Measurements from ENCODE around the gene B3GNT7.

B3GNT7 gene

GRCh38 chr2:231361701-231362554, 33.6 kb upstream of the B3GNT7 start:
- no peak overlapping the region for H3K27ac ChIP-seq (replicated peaks; ENCODE audit: low read length)
- no peak for DNase-seq (ENCODE audit: low spot score)
- H4K91ac ChIP-seq (ENCODE audit: low read depth, low read length, poor library complexity), result no peak overlapping the region
- peaks cover 5 to 13% of the 10 kb centered on the region in 2 donors for H3K4me1 ChIP-seq (ENCODE audit: control insufficient read depth in 2 of 2, insufficient read depth in 1 of 2, low read depth in 1 of 2, low read length in 2 of 2)
- no CpG with 5 or more reads among the region's 12 CpGs for WGBS, 2 donors (ENCODE audit: extremely low coverage in 2 of 2, insufficient read length in 2 of 2, insufficient replicate concordance in 1 of 2)
- no peak overlapping the region for H3K23ac ChIP-seq (ENCODE audit: low read depth, low read length, poor library complexity)
- no peak overlapping the region for H3K4ac ChIP-seq (ENCODE audit: low read length)
- no peaks in the 10 kb centered on the region for H3K79me1 ChIP-seq (ENCODE audit: low read depth, low read length)
- H3K4me3 ChIP-seq (ENCODE audit: low read length in 2 of 2), result no peak overlapping the region
- H2BK120ac ChIP-seq (ENCODE audit: low read depth, low read length), result no peak overlapping the region
- H3K36me3 ChIP-seq (replicated peaks in 1 of 2; ENCODE audit: control insufficient read depth in 2 of 2, insufficient read depth in 2 of 2, low read length in 2 of 2), result peaks cover 11% of the 10 kb centered on the region in 2 donors
- H4K8ac ChIP-seq (ENCODE audit: low read depth, low read length), result no peak overlapping the region
- H2BK5ac ChIP-seq (ENCODE audit: low read length), result peak overlapping the region; percentile 82
- no peak overlapping the region for H2AK5ac ChIP-seq (ENCODE audit: low read depth, low read length)
- H2BK15ac ChIP-seq (ENCODE audit: low read length), result peak overlapping the region; percentile 89
- H3K14ac ChIP-seq (ENCODE audit: low read length), result peak overlapping the region; percentile 51
- H3K27me3 ChIP-seq (ENCODE audit: control insufficient read depth in 3 of 3, insufficient read depth in 3 of 3, low read depth in 1 of 3, low read length in 3 of 3), result no peaks in the 10 kb centered on the region
- no peak overlapping the region for H2BK12ac ChIP-seq (ENCODE audit: low read length)
- H3K9me3 ChIP-seq (replicated peaks in 1 of 2; ENCODE audit: control insufficient read depth in 2 of 2, insufficient read depth in 1 of 2, low read depth in 1 of 2, low read length in 2 of 2), result no peaks in the 10 kb centered on the region
- H3K9ac ChIP-seq (ENCODE audit: low read depth, low read length, poor library complexity), result no peak overlapping the region
- H3K4me2 ChIP-seq (ENCODE audit: insufficient read depth, low read length, poor library complexity, severe bottlenecking), result no peak overlapping the region
- no peak overlapping the region for H2AFZ ChIP-seq (ENCODE audit: low read length)
- no peak overlapping the region for H3K18ac ChIP-seq (ENCODE audit: low read length)

DNA sequence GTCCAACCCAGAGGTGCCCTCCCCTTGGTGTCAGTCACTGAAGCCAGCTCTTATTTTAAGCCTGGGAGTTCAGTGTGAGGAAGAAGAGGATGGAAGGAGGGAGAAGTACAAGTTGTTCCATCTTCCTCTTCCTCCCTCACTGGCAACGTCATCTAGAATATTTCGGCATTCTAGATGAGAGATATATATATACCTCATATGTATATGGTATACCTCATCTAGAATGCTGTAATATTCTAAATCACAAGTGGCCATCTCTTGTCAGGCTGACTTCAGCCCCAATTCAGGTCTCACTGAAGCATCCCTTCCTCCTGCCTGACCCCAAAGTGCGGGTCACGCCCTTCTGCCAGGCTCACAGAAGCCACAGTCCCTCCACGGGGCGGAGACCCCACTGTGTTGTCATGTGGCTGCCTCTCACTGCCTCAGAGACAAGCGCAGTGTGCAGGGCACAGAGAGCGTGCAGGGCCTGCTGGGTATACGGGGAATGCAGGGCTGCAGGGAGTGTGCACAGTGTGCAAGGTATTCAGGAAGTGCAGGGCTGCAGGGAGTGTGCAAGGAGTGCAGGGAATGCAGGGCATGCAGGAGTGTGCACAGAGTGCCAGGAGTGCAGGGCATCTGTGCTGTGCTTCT, 32.8 kb upstream of the B3GNT7 start:
- peak overlapping the region; percentile 0 for H3K14ac ChIP-seq (ENCODE audit: low read length)
- no peak overlapping the region for H2AFZ ChIP-seq (ENCODE audit: low read length)
- no CpG with 5 or more reads among the region's 9 CpGs for WGBS, 2 donors (ENCODE audit: extremely low coverage in 2 of 2, insufficient read length in 2 of 2, insufficient replicate concordance in 1 of 2)
- H3K36me3 ChIP-seq (replicated peaks in 1 of 2; ENCODE audit: control insufficient read depth in 2 of 2, insufficient read depth in 2 of 2, low read length in 2 of 2), result peaks cover 11% of the 10 kb centered on the region in 2 donors
- peaks cover 0 to 2% of the 10 kb centered on the region in 2 donors for H3K9me3 ChIP-seq (replicated peaks in 1 of 2; ENCODE audit: control insufficient read depth in 2 of 2, insufficient read depth in 1 of 2, low read depth in 1 of 2, low read length in 2 of 2)
- DNase-seq (ENCODE audit: low spot score), result no peak
- H3K4me2 ChIP-seq (ENCODE audit: insufficient read depth, low read length, poor library complexity, severe bottlenecking), result no peak overlapping the region
- peaks cover 5 to 13% of the 10 kb centered on the region in 2 donors for H3K4me1 ChIP-seq (ENCODE audit: control insufficient read depth in 2 of 2, insufficient read depth in 1 of 2, low read depth in 1 of 2, low read length in 2 of 2)
- no peak overlapping the region for H2AK5ac ChIP-seq (ENCODE audit: low read depth, low read length)
- H2BK15ac ChIP-seq (ENCODE audit: low read length), result no peak overlapping the region
- H3K4ac ChIP-seq (ENCODE audit: low read length), result no peak overlapping the region
- H4K8ac ChIP-seq (ENCODE audit: low read depth, low read length), result no peak overlapping the region
- peak overlapping the region in 1 of 2 donors; percentile 11 for H3K4me3 ChIP-seq (ENCODE audit: low read length in 2 of 2)
- H2BK5ac ChIP-seq (ENCODE audit: low read length), result no peak overlapping the region
- peak overlapping the region; percentile 26 for H3K9ac ChIP-seq (ENCODE audit: low read depth, low read length, poor library complexity)
- H3K18ac ChIP-seq (ENCODE audit: low read length), result no peak overlapping the region
- H3K27ac ChIP-seq (replicated peaks; ENCODE audit: low read length), result no peak overlapping the region
- H3K79me1 ChIP-seq (ENCODE audit: low read depth, low read length), result no peaks in the 10 kb centered on the region
- H3K23ac ChIP-seq (ENCODE audit: low read depth, low read length, poor library complexity), result peak overlapping the region; percentile 8
- H2BK12ac ChIP-seq (ENCODE audit: low read length), result no peak overlapping the region
- H3K27me3 ChIP-seq (ENCODE audit: control insufficient read depth in 3 of 3, insufficient read depth in 3 of 3, low read depth in 1 of 3, low read length in 3 of 3), result no peaks in the 10 kb centered on the region
- no peak overlapping the region for H2BK120ac ChIP-seq (ENCODE audit: low read depth, low read length)
- H4K91ac ChIP-seq (ENCODE audit: low read depth, low read length, poor library complexity), result no peak overlapping the region

- H3K18ac ChIP-seq (ENCODE audit: low read length), result no peak overlapping the region
- no peak overlapping the region for H3K4me2 ChIP-seq (ENCODE audit: insufficient read depth, low read length, poor library complexity, severe bottlenecking)
- H3K14ac ChIP-seq (ENCODE audit: low read length), result no peak overlapping the region
- H4K91ac ChIP-seq (ENCODE audit: low read depth, low read length, poor library complexity), result no peak overlapping the region
- peaks cover 0 to 2% of the 10 kb centered on the region in 2 donors for H3K9me3 ChIP-seq (replicated peaks in 1 of 2; ENCODE audit: control insufficient read depth in 2 of 2, insufficient read depth in 1 of 2, low read depth in 1 of 2, low read length in 2 of 2)
- H2BK12ac ChIP-seq (ENCODE audit: low read length), result no peak overlapping the region
- H3K4me3 ChIP-seq (ENCODE audit: low read length in 2 of 2), result no peak overlapping the region
- no peak overlapping the region for H3K23ac ChIP-seq (ENCODE audit: low read depth, low read length, poor library complexity)
- H3K4ac ChIP-seq (ENCODE audit: low read length), result no peak overlapping the region
- H3K27ac ChIP-seq (replicated peaks; ENCODE audit: low read length), result no peak overlapping the region
- peaks cover 5 to 13% of the 10 kb centered on the region in 2 donors for H3K4me1 ChIP-seq (ENCODE audit: control insufficient read depth in 2 of 2, insufficient read depth in 1 of 2, low read depth in 1 of 2, low read length in 2 of 2)
- H3K36me3 ChIP-seq (replicated peaks in 1 of 2; ENCODE audit: control insufficient read depth in 2 of 2, insufficient read depth in 2 of 2, low read length in 2 of 2), result peaks cover 11% of the 10 kb centered on the region in 2 donors
- no peak overlapping the region for H2AFZ ChIP-seq (ENCODE audit: low read length)
- H2BK5ac ChIP-seq (ENCODE audit: low read length), result no peak overlapping the region
- H2BK120ac ChIP-seq (ENCODE audit: low read depth, low read length), result no peak overlapping the region
- H2AK5ac ChIP-seq (ENCODE audit: low read depth, low read length), result no peak overlapping the region
- H3K79me1 ChIP-seq (ENCODE audit: low read depth, low read length), result no peaks in the 10 kb centered on the region
- DNase-seq (ENCODE audit: low spot score), result no peak
- no peak overlapping the region for H4K8ac ChIP-seq (ENCODE audit: low read depth, low read length)
- H3K27me3 ChIP-seq (ENCODE audit: control insufficient read depth in 3 of 3, insufficient read depth in 3 of 3, low read depth in 1 of 3, low read length in 3 of 3), result no peaks in the 10 kb centered on the region
- H2BK15ac ChIP-seq (ENCODE audit: low read length), result no peak overlapping the region
- no CpG with 5 or more reads among the region's 5 CpGs for WGBS, 2 donors (ENCODE audit: extremely low coverage in 2 of 2, insufficient read length in 2 of 2, insufficient replicate concordance in 1 of 2)
- H3K9ac ChIP-seq (ENCODE audit: low read depth, low read length, poor library complexity), result no peak overlapping the region
Measured at GRCh38 chr2:231364061-231364460, 31.4 kb upstream of the B3GNT7 start.
